Measurements from ENCODE around the gene PLXNA4.

PLXNA4 gene

GRCh38 chr7:132100483-132100882, 475.8 kb downstream of the PLXNA4 start:
- Histone ChIP-seq H2AFZ (ENCODE audit: low read depth, low read length, severe bottlenecking) (no peak overlapping the region), H3K9ac (ENCODE audit: low read length) (no peak overlapping the region), H3K79me2 (ENCODE audit: insufficient read depth, low read length) (no peaks in the 10 kb centered on the region), H3K27me3 (ENCODE audit: low read length) (no peaks in the 10 kb centered on the region), H3K4me2 (ENCODE audit: low read depth, low read length, poor library complexity, severe bottlenecking) (no peak overlapping the region), H3K9me3 (ENCODE audit: insufficient read depth, low read length) (no peaks in the 10 kb centered on the region), H4K20me1 (ENCODE audit: low read depth, low read length) (no peaks in the 10 kb centered on the region), H3K27ac (ENCODE audit: low read depth, low read length) (no peak overlapping the region), H3K36me3 (ENCODE audit: low read length) (no peaks in the 10 kb centered on the region), H3F3A (ENCODE audit: insufficient read depth) (no peaks in the 10 kb centered on the region), H3K4me3 (ENCODE audit: insufficient read depth, low read length, poor library complexity, severe bottlenecking) (no peak overlapping the region), H3K9me2 (replicated peaks; ENCODE audit: insufficient read depth, low read length) (no peaks in the 10 kb centered on the region)
- no peak for TF ChIP-seq CTCF (IDR thresholded peaks at IDR 0.05; ENCODE audit: insufficient read depth, low read length, poor library complexity, severe bottlenecking)
- no peak for TF ChIP-seq EZH2phosphoT487 (conservative IDR thresholded peaks at IDR 0.05; ENCODE audit: low read length)

GRCh38 chr7:132099163-132099562, 477.1 kb downstream of the PLXNA4 start:
- H2AFZ ChIP-seq (ENCODE audit: low read depth, low read length, severe bottlenecking), result no peak overlapping the region
- no peaks in the 10 kb centered on the region for H4K20me1 ChIP-seq (ENCODE audit: low read depth, low read length)
- H3K9ac ChIP-seq (ENCODE audit: low read length), result no peak overlapping the region
- H3K27me3 ChIP-seq (ENCODE audit: low read length), result no peaks in the 10 kb centered on the region
- no peaks in the 10 kb centered on the region for H3F3A ChIP-seq (ENCODE audit: insufficient read depth)
- no peak overlapping the region for H3K4me2 ChIP-seq (ENCODE audit: low read depth, low read length, poor library complexity, severe bottlenecking)
- H3K79me2 ChIP-seq (ENCODE audit: insufficient read depth, low read length), result no peaks in the 10 kb centered on the region
- H3K9me3 ChIP-seq (ENCODE audit: insufficient read depth, low read length), result no peaks in the 10 kb centered on the region
- H3K27ac ChIP-seq (ENCODE audit: low read depth, low read length), result no peak overlapping the region
- H3K4me3 ChIP-seq (ENCODE audit: insufficient read depth, low read length, poor library complexity, severe bottlenecking), result no peak overlapping the region
- no peaks in the 10 kb centered on the region for H3K9me2 ChIP-seq (replicated peaks; ENCODE audit: insufficient read depth, low read length)
- no peak for TF ChIP-seq EZH2phosphoT487 (conservative IDR thresholded peaks at IDR 0.05; ENCODE audit: low read length)
- no peak for TF ChIP-seq CTCF (IDR thresholded peaks at IDR 0.05; ENCODE audit: insufficient read depth, low read length, poor library complexity, severe bottlenecking)
- no peaks in the 10 kb centered on the region for H3K36me3 ChIP-seq (ENCODE audit: low read length)

GRCh38 chr7:132098327-132098726, 477.9 kb downstream of the PLXNA4 start:
- H3F3A ChIP-seq (ENCODE audit: insufficient read depth), result no peaks in the 10 kb centered on the region
- H3K4me2 ChIP-seq (ENCODE audit: low read depth, low read length, poor library complexity, severe bottlenecking), result no peak overlapping the region
- H2AFZ ChIP-seq (ENCODE audit: low read depth, low read length, severe bottlenecking), result no peak overlapping the region
- no peak for TF ChIP-seq EZH2phosphoT487 (conservative IDR thresholded peaks at IDR 0.05; ENCODE audit: low read length)
- no peak for TF ChIP-seq CTCF (IDR thresholded peaks at IDR 0.05; ENCODE audit: insufficient read depth, low read length, poor library complexity, severe bottlenecking)
- H3K9me2 ChIP-seq (replicated peaks; ENCODE audit: insufficient read depth, low read length), result no peaks in the 10 kb centered on the region
- H3K4me3 ChIP-seq (ENCODE audit: insufficient read depth, low read length, poor library complexity, severe bottlenecking), result no peak overlapping the region
- H3K27me3 ChIP-seq (ENCODE audit: low read length), result no peaks in the 10 kb centered on the region
- H4K20me1 ChIP-seq (ENCODE audit: low read depth, low read length), result no peaks in the 10 kb centered on the region
- H3K79me2 ChIP-seq (ENCODE audit: insufficient read depth, low read length), result no peaks in the 10 kb centered on the region
- H3K9ac ChIP-seq (ENCODE audit: low read length), result no peak overlapping the region
- no peaks in the 10 kb centered on the region for H3K9me3 ChIP-seq (ENCODE audit: insufficient read depth, low read length)
- H3K27ac ChIP-seq (ENCODE audit: low read depth, low read length), result no peak overlapping the region
- H3K36me3 ChIP-seq (ENCODE audit: low read length), result no peaks in the 10 kb centered on the region
